ENCODE measurements around the gene BICD1. TPM values are rescaled to one million over a fixed set of nuclear protein-coding genes. Genes with fewer than 3 reads are reported as not detected.

The BICD1 gene
- total RNA-seq, 3 donors from 2014 or later = 4.1 to 13.7 (median 5.3) TPM

DNA sequence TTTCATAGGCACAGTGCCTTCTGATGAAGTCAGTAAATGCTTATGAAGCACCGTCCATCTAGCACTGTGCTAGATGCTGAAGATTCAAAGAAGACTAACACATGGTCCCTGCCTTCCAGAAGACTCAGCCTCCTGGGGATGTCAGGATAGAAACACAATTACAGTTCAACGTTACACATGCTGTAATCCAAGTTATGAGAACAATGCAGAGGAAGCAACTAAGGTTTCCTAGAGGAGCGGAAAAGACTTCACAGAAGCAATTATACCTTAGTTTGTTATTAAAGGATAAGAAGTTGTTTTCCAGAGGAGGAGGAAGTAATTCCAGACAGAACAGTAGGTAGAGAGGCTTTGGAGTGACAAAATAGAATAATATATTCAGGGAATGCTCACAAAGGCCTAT lies 225.8 kb downstream of the BICD1 start:
- no peak overlapping the region for H3K4me3 ChIP-seq
- DNase-seq (no peak), ATAC-seq (no peak)
- no peaks in the 10 kb centered on the region for H3K4me1 ChIP-seq (ENCODE audit: low read depth)
- no peaks in the 10 kb centered on the region for H3K36me3 ChIP-seq (ENCODE audit: low read depth)
- TF ChIP-seq, protein P1, sequence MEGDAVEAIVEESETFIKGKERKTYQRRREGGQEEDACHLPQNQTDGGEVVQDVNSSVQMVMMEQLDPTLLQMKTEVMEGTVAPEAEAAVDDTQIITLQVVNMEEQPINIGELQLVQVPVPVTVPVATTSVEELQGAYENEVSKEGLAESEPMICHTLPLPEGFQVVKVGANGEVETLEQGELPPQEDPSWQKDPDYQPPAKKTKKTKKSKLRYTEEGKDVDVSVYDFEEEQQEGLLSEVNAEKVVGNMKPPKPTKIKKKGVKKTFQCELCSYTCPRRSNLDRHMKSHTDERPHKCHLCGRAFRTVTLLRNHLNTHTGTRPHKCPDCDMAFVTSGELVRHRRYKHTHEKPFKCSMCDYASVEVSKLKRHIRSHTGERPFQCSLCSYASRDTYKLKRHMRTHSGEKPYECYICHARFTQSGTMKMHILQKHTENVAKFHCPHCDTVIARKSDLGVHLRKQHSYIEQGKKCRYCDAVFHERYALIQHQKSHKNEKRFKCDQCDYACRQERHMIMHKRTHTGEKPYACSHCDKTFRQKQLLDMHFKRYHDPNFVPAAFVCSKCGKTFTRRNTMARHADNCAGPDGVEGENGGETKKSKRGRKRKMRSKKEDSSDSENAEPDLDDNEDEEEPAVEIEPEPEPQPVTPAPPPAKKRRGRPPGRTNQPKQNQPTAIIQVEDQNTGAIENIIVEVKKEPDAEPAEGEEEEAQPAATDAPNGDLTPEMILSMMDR (IDR thresholded peaks at IDR 0.05) = no peak
- intact Hi-C loops (cut with DNase I, micrococcal nuclease) = no loop called here
- H3K9me3 ChIP-seq = no peaks in the 10 kb centered on the region

DNA sequence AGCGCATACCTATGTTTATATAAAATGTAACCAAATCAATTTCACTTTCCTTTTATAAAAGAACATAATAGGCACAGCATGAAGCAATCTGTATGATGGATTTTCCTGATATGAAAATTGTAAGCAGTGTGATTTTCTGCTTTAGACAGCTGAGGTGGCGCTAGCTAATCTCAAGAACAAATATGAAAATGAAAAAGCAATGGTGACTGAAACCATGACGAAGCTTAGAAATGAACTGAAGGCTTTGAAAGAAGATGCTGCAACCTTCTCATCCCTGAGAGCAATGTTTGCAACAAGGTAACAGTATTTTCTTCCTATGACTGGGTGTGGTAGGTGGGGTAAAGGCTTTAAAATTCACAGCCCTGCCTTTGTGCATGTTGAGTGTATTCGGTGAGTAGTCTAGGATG lies 227.7 kb downstream of the BICD1 start:
- TF ChIP-seq, protein P1 (IDR thresholded peaks at IDR 0.05) = no peak
- Histone ChIP-seq H3K36me3 (ENCODE audit: low read depth) (no peaks in the 10 kb centered on the region), H3K9me3 (no peaks in the 10 kb centered on the region), H3K4me1 (ENCODE audit: low read depth) (no peaks in the 10 kb centered on the region), H3K4me3 (no peak overlapping the region)
- intact Hi-C loops (cut with DNase I, micrococcal nuclease) = no loop called here
- DNase-seq (no peak), ATAC-seq (no peak)

DNA sequence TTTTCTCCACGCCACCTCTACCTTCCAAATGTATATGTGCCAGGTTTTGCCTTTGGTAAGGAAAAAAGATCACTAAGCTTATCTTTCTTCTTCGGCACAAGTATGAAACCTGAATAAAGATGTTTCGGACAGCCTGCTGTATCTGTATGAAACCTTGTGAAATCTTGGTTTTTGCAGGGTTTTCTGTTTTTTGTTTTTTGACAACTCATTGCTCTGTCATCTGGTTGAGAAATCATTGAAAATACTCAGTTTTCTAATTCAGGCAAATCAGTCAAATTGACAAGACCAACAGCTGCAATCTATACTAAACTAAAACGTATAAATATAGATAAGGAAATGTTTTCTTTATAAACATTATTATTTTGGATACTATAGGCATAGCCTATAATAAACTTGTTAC lies 229.6 kb downstream of the BICD1 start:
- no peak for DNase-seq
- ATAC-seq = no peak
- H3K4me3 ChIP-seq = no peak overlapping the region
- no peaks in the 10 kb centered on the region for H3K4me1 ChIP-seq (ENCODE audit: low read depth)
- TF ChIP-seq, protein P1 (IDR thresholded peaks at IDR 0.05) = no peak
- intact Hi-C loops (cut with DNase I, micrococcal nuclease) = no loop called here
- H3K36me3 ChIP-seq (ENCODE audit: low read depth) = no peaks in the 10 kb centered on the region
- no peaks in the 10 kb centered on the region for H3K9me3 ChIP-seq

DNA sequence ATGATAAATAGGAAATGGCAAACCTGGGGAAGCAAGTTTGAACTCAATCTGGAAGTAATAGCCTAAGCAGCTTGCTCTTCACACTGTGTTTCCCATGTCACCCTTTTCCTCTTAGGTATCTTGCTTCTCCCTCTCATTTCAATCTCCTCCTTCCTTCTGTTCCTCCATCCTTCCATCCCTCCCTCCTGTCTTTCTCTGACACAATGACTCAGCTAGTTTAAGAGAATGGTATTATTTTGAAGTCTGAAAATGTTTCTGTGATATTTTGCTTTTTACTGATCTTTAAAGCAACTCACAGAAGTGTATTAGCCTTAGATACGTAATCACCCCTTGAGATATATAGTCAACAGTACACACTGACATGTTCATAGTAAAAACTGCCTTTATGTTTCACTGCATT lies 236.8 kb downstream of the BICD1 start:
- TF ChIP-seq, protein P1 (IDR thresholded peaks at IDR 0.05) = no peak
- intact Hi-C loops (cut with DNase I, micrococcal nuclease) = no loop called here
- ATAC-seq (no peak), DNase-seq (no peak)
- Histone ChIP-seq H3K4me1 (ENCODE audit: low read depth) (no peaks in the 10 kb centered on the region), H3K36me3 (ENCODE audit: low read depth) (no peaks in the 10 kb centered on the region), H3K4me3 (no peak overlapping the region), H3K9me3 (no peaks in the 10 kb centered on the region)

DNA sequence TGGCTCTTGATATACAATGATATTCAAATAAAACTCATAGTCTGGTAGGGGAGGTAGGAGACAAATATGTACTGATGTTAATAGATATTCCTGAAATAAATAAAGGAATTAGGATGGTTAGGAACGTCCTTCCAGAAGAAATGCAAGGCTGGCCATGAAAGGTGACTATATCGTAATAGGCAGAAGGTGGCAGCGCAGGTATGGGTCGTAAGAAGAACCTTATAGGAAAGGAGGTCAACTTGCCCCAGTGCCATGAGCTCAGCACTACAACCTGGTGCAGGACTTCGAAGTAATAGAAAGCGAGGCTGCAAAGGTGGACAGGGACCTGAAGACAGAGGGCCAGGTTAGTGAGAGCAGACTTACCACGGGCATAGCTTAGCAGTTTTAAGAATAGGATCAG lies 237.4 kb downstream of the BICD1 start:
- no peak for DNase-seq
- intact Hi-C loops (cut with DNase I, micrococcal nuclease) = no loop called here
- TF ChIP-seq, protein P1 (IDR thresholded peaks at IDR 0.05) = no peak
- ATAC-seq = no peak
- Histone ChIP-seq H3K36me3 (ENCODE audit: low read depth) (no peaks in the 10 kb centered on the region), H3K4me1 (ENCODE audit: low read depth) (no peaks in the 10 kb centered on the region), H3K9me3 (no peaks in the 10 kb centered on the region), H3K4me3 (no peak overlapping the region)

DNA sequence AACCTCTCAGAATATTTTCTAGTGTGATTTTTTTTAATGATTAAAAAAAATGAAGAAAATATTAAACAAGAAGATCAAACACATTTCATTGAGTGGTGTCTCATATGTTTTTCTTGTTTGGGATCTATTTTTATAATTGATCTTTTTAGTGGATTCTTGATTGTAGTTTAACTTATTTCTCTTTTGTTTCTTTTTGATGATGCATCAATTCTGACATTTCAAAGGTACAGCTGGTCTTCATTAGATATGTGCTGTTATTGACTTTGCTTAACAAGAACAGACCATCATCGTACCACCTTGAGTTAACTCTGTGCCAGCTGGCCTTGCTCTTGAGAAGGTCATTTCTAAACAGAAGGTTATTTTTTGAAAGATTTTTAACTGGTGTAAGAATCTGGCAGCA lies 246.9 kb downstream of the BICD1 start:
- intact Hi-C loops (cut with DNase I, micrococcal nuclease) = no loop called here
- Histone ChIP-seq H3K36me3 (ENCODE audit: low read depth) (no peaks in the 10 kb centered on the region), H3K9me3 (no peaks in the 10 kb centered on the region), H3K4me3 (no peak overlapping the region), H3K4me1 (ENCODE audit: low read depth) (no peaks in the 10 kb centered on the region)
- DNase-seq (no peak), ATAC-seq (no peak)
- TF ChIP-seq, protein P1 (IDR thresholded peaks at IDR 0.05) = no peak

All from mucosa of descending colon (tissue), 3 donors.